ENCODE measurements around the gene PHF1. TPM values are rescaled to one million over a fixed set of nuclear protein-coding genes. Genes with fewer than 3 reads are reported as not detected.

The PHF1 gene
- total and polyA plus RNA-seq, 2 of the 13 experiments (the other 11 are each of a cell fraction or from before 2014, with no cell fraction given): 25.4 to 61.9 TPM

GRCh38 chr6:33417903-33418689 lies 7.3 kb downstream of the PHF1 start, which contains the start of gene CUTA (continued):
- peak; percentile 63 for TF ChIP-seq ZEB1 (IDR thresholded peaks at IDR 0.05; ENCODE audit: insufficient replicate concordance, low read depth)
- TF ChIP-seq ZNF614 (CRISPR knock-in tag; IDR thresholded peaks at IDR 0.05; ENCODE audit: borderline replicate concordance): peak; percentile 64; the same call in 1 of the 2 replicates
- TF ChIP-seq SP2 (CRISPR knock-in tag; IDR thresholded peaks at IDR 0.05): peak; percentile 86
- TF ChIP-seq ZKSCAN5 (CRISPR knock-in tag; IDR thresholded peaks at IDR 0.05): no peak
- TF ChIP-seq ZFP36L2 (CRISPR knock-in tag; IDR thresholded peaks at IDR 0.05): no peak; the same call in 1 of the 2 replicates
- TF ChIP-seq ZNF484 (CRISPR knock-in tag; IDR thresholded peaks at IDR 0.05; ENCODE audit: borderline replicate concordance, low read depth): no peak; the same call in 1 of the 2 replicates
- no peak for TF ChIP-seq ZBTB37 (CRISPR knock-in tag; IDR thresholded peaks at IDR 0.05)
- TF ChIP-seq FIP1L1 (IDR thresholded peaks at IDR 0.05; ENCODE audit: borderline replicate concordance, insufficient read depth, low read depth, low read length): no peak
- no peak for TF ChIP-seq ZNF446 (CRISPR knock-in tag; IDR thresholded peaks at IDR 0.05)
- TF ChIP-seq MEF2D (CRISPR knock-in tag; IDR thresholded peaks at IDR 0.05): no peak
- no peak for TF ChIP-seq ZNF75D (CRISPR knock-in tag; IDR thresholded peaks at IDR 0.05; ENCODE audit: borderline replicate concordance)
- TF ChIP-seq KAT8 (CRISPR knock-in tag; IDR thresholded peaks at IDR 0.05): peak; percentile 95
- peak; percentile 61 for TF ChIP-seq MED8 (CRISPR knock-in tag; IDR thresholded peaks at IDR 0.05; ENCODE audit: insufficient replicate concordance)
- TF ChIP-seq STAG1 (CRISPR knock-in tag; IDR thresholded peaks at IDR 0.05): 0 out of 2 replicates have a peak, but pooled peaks have one; percentile 10
- peak; percentile 83; the same call in 1 of the 2 replicates for TF ChIP-seq PLSCR1 (CRISPR knock-in tag; IDR thresholded peaks at IDR 0.05; ENCODE audit: borderline replicate concordance)
- TF ChIP-seq NRL (CRISPR knock-in tag; IDR thresholded peaks at IDR 0.05; ENCODE audit: borderline replicate concordance): peak; percentile 92
- TF ChIP-seq ZNF318 (CRISPR knock-in tag; IDR thresholded peaks at IDR 0.05): peak; percentile 92
- no peak for TF ChIP-seq CCAR2 (optimal IDR thresholded peaks at IDR 0.05; ENCODE audit: low read depth, low read length)
- no peak; the same call in 1 of the 2 replicates for TF ChIP-seq SMYD3 (CRISPR knock-in tag; IDR thresholded peaks at IDR 0.05)
